Esophagus squamous epithelium (tissue), 5 donors: ENCODE measurements around the gene KIFC3. TPM values are rescaled to one million over a fixed set of nuclear protein-coding genes. Genes with fewer than 3 reads are reported as not detected.

Experiments used
- DNase-seq: peaks from one replicate; lab custom pipeline; 2025; lab: John Stamatoyannopoulos, UW
- H3K27ac ChIP-seq, 4 donors: fragments of 200-600 bp; sonication (generic); one replicate each; pipeline ENCODE4 v1.5.1; 2016 to 2019; ENCODE audit warnings: mild to moderate bottlenecking in 1 of 4
- H3K27me3 ChIP-seq, 4 donors: fragments of 200-600 bp; sonication (generic); 1 replicate in 3 of 4; 2 replicates in 1 of 4; pipeline versions ENCODE4 v1.5.1 to v1.6.0; 2017 to 2021; ENCODE audit warnings: antibody characterized with exemption in 1 of 4
- H3K36me3 ChIP-seq, 3 donors: fragments of 200-600 bp; sonication (generic); one replicate each; pipeline ENCODE4 v1.5.1; 2016 to 2019
- H3K4me1 ChIP-seq, 3 donors: fragments of 200-600 bp; sonication (generic); one replicate each; pipeline ENCODE4 v1.5.1; 2017 to 2019
- H3K4me3 ChIP-seq, 4 donors: fragments of 200-600 bp; sonication (generic); 1 replicate in 3 of 4; 2 replicates in 1 of 4; pipeline ENCODE4 v1.5.1; 2016 to 2019; ENCODE audit warnings: mild to moderate bottlenecking in 2 of 4, moderate library complexity in 1 of 4
- H3K9me3 ChIP-seq, 3 donors: fragments of 200-600 bp; sonication (generic); one replicate each; pipeline ENCODE4 v1.5.1; 2016 to 2019
- CTCF ChIP-seq, 6 experiments: fragments of 450-650 bp in 4 of 6; fragments of 200-600 bp in 2 of 6; sonication (generic) in 2 of 6; IDR thresholded peaks; one replicate each; pipeline ENCODE4 v1.5.1; 2016 to 2019; ENCODE audit warnings: antibody characterized with exemption in 6 of 6, mild to moderate bottlenecking in 4 of 6, moderate library complexity in 4 of 6
- POLR2A ChIP-seq, 4 donors: fragments of 450-650 bp; IDR thresholded peaks; one replicate each; pipeline ENCODE4 v1.6.1; 2017; ENCODE audit warnings: antibody characterized with exemption in 4 of 4, mild to moderate bottlenecking in 4 of 4, moderate library complexity in 3 of 4
- WGBS, 2 donors: methylation state at CpG; one replicate each; pipeline ENCODE4 v1.1.5; 2018; 5-methylcytosine and 5-hydroxymethylcytosine counted together
- intact Hi-C: fragments of 100-400 bp; cut with DNase I; formaldehyde crosslinking; loops from one replicate; pipeline ENCODE4 v1.15.0; 2022
- total RNA-seq, 4 donors: library from RNA; depleted of rRNA; stranded (reverse); fragments of >200 nt; gene quantifications; one replicate each; pipeline ENCODE4 v1.1.0, GENCODE V29; 2016
- donor health status: DM: yes; HTN: yes; CAD: no.

The KIFC3 gene
- total RNA-seq, 4 donors from 2014 or later, result 14.8 to 72.4 (median 43.5) TPM

- DNase-seq, result no peak
- WGBS, 2 donors, result 94 to 95% methylated on average over 2 to 11 of the region's 26 CpGs
- Histone ChIP-seq H3K27ac (no peak overlapping the region), H3K36me3 (peaks cover 5 to 89% (median 27%) of the 10 kb centered on the region in 3 donors), H3K4me1 (no peaks in the 10 kb centered on the region), H3K4me3 (no peak overlapping the region), H3K27me3 (no peaks in the 10 kb centered on the region), H3K9me3 (no peaks in the 10 kb centered on the region)
- intact Hi-C loops, result no loop called here
- TF ChIP-seq CTCF (IDR thresholded peaks at IDR 0.05), result no peak
- TF ChIP-seq POLR2A (IDR thresholded peaks at IDR 0.05), result no peak
These were observed 31.0 kb downstream of the KIFC3 start for GRCh38 chr16:57771141-57771785.

- no peak overlapping the region for H3K27ac ChIP-seq
- no peaks in the 10 kb centered on the region for H3K27me3 ChIP-seq
- no peaks in the 10 kb centered on the region for H3K9me3 ChIP-seq
- DNase-seq, result no peak
- no peak for TF ChIP-seq CTCF (IDR thresholded peaks at IDR 0.05)
- WGBS, 2 donors, result 100% methylated on average over 1 to 3 of the region's 15 CpGs
- no peak overlapping the region for H3K4me3 ChIP-seq
- peaks cover 4 to 89% (median 27%) of the 10 kb centered on the region in 3 donors for H3K36me3 ChIP-seq
- H3K4me1 ChIP-seq, result no peaks in the 10 kb centered on the region
- intact Hi-C loops, result no loop called here
These were observed 31.9 kb downstream of the KIFC3 start for GRCh38 chr16:57770361-57770760.

- no peak overlapping the region for H3K4me3 ChIP-seq
- H3K9me3 ChIP-seq, result no peaks in the 10 kb centered on the region
- H3K27me3 ChIP-seq, result no peaks in the 10 kb centered on the region
- WGBS, 2 donors, result 97% methylated on average over 13 of the region's 22 CpGs; no CpG with 5 or more reads in 1 of the 2 donors
- H3K36me3 ChIP-seq, result peaks cover 0 to 88% (median 27%) of the 10 kb centered on the region in 3 donors
- no peak for DNase-seq
- no peak overlapping the region for H3K27ac ChIP-seq
- intact Hi-C loops, result no loop called here
- peaks cover 0 to 1% (median 0%) of the 10 kb centered on the region in 3 donors for H3K4me1 ChIP-seq
- no peak for TF ChIP-seq CTCF (IDR thresholded peaks at IDR 0.05)
- no peak for TF ChIP-seq POLR2A (IDR thresholded peaks at IDR 0.05)
These were observed 32.6 kb downstream of the KIFC3 start for GRCh38 chr16:57769541-57770145.

- intact Hi-C loops, result no loop called here
- DNase-seq, result no peak
- H3K27me3 ChIP-seq, result no peaks in the 10 kb centered on the region
- TF ChIP-seq POLR2A (IDR thresholded peaks at IDR 0.05), result no peak
- TF ChIP-seq CTCF (IDR thresholded peaks at IDR 0.05), result no peak
- 90 to 92% methylated on average over 4 to 6 of the region's 15 CpGs for WGBS, 2 donors
- peaks cover 0 to 90% (median 27%) of the 10 kb centered on the region in 3 donors for H3K36me3 ChIP-seq
- H3K9me3 ChIP-seq, result no peaks in the 10 kb centered on the region
- H3K4me3 ChIP-seq, result no peak overlapping the region
- H3K27ac ChIP-seq, result no peak overlapping the region
- peaks cover 0 to 8% (median 6%) of the 10 kb centered on the region in 3 donors for H3K4me1 ChIP-seq
These were observed 35.5 kb downstream of the KIFC3 start for GRCh38 chr16:57766714-57767348.

- H3K36me3 ChIP-seq, result peaks cover 0 to 90% (median 19%) of the 10 kb centered on the region in 3 donors
- 88 to 89% methylated on average over 17 of the region's 17 CpGs for WGBS, 2 donors
These were observed 37.0 kb downstream of the KIFC3 start for GRCh38 chr16:57765160-57765728.

More at GRCh38 chr16:57765160-57765728, 37.0 kb downstream of the KIFC3 start:
- DNase-seq, result no peak
- TF ChIP-seq CTCF (IDR thresholded peaks at IDR 0.05) (no peak), POLR2A (IDR thresholded peaks at IDR 0.05) (no peak)
- no peaks in the 10 kb centered on the region for H3K27me3 ChIP-seq
- no peak overlapping the region for H3K4me3 ChIP-seq
- H3K9me3 ChIP-seq, result no peaks in the 10 kb centered on the region
- intact Hi-C loops, result no loop called here
- H3K4me1 ChIP-seq, result peaks cover 0 to 9% (median 7%) of the 10 kb centered on the region in 3 donors
- no peak overlapping the region for H3K27ac ChIP-seq
